GM19455 (cell line): Measurements from ENCODE around the gene FSTL3.
"Not testable (repeated sequence)": the region's sequence is repeated elsewhere in the genome, so short reads cannot be mapped to it uniquely, and the experiment has no call there.

Source experiments
- ATAC-seq: cut with Tn5 transposase; IDR thresholded peaks from one replicate; pipeline ENCODE4 v1.9.1; 2021; ENCODE audit not compliant: unreplicated experiment

Gene FSTL3

GRCh38 chr19:676339-677105, at the start of gene FSTL3:
FSTL3 (plus strand) TSS chr19:676392; CDS start chr19:676424, 32 bp downstream.
- ATAC-seq: no peak

DNA sequence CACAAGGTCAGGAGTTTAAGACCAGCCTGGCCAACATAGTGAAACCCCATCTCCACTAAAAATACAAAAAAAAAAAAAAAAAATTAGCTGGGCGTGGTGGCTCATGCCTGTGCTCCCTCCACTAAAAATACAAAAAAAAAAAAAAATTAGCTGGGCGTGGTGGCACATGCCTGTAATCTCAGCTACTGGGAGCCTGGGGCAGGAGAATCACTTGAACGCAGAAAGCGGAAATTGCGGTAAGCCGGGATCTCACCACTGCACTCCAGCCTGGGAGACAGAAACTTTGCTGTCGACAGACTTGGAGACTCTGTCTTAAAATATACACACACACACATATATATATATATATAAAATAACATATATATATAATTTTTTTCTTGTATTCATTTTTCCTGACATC, 49.6 kb upstream of the FSTL3 start:
- not testable (repeated sequence) for ATAC-seq

DNA sequence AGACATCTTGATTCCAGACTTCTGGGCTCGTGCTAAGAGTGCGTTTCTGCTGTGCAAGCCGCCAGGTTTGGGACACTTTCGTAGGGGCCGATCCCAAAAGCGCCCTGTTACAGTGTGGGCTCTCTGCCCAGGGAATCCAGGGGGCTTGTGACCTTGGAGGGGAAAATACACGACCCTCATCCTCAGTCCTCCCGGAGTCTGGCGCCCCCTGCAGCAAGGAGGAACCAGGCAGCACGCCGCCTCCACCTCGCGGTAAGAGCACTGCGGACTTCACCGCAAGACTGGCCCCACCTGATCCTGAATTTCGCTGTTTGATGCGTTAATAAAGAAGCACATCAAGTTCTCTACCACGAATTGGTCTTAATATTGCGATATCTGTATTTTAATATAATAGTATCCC, 48.0 kb upstream of the FSTL3 start:
- ATAC-seq: no peak

DNA sequence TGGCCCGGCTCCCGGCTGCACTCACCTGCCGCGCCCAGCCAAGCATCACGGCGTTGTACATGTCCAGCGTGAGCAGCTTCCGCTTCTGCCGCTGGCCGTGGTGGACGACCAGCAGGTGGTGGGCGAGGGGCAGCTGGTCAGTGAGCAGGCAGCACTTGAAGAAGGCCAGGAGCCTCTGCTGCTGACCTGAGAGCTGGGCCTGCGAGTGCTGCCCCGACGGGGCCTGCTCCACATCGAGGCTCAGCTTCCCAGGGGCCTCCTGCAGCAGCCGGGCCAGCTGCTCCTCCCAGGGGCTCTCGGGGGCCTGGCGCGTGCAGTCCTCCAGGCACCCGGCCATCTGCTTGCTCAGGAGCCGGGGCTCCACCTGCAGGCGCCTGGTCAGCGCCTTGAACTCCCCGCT, 46.7 kb upstream of the FSTL3 start:
- ATAC-seq: not testable (repeated sequence)

- no peak for ATAC-seq
These were observed 46.1 kb upstream of the FSTL3 start for GRCh38 chr19:629961-630714.

GRCh38 chr19:632579-633067, 43.6 kb upstream of the FSTL3 start:
- peak; percentile 22 for ATAC-seq

GRCh38 chr19:633068-633785, 43.0 kb upstream of the FSTL3 start, which contains the start of gene POLRMT:
POLRMT (minus strand) TSS chr19:633537; CDS start chr19:633512, 25 bp downstream.
- peak; percentile 63 for ATAC-seq

DNA sequence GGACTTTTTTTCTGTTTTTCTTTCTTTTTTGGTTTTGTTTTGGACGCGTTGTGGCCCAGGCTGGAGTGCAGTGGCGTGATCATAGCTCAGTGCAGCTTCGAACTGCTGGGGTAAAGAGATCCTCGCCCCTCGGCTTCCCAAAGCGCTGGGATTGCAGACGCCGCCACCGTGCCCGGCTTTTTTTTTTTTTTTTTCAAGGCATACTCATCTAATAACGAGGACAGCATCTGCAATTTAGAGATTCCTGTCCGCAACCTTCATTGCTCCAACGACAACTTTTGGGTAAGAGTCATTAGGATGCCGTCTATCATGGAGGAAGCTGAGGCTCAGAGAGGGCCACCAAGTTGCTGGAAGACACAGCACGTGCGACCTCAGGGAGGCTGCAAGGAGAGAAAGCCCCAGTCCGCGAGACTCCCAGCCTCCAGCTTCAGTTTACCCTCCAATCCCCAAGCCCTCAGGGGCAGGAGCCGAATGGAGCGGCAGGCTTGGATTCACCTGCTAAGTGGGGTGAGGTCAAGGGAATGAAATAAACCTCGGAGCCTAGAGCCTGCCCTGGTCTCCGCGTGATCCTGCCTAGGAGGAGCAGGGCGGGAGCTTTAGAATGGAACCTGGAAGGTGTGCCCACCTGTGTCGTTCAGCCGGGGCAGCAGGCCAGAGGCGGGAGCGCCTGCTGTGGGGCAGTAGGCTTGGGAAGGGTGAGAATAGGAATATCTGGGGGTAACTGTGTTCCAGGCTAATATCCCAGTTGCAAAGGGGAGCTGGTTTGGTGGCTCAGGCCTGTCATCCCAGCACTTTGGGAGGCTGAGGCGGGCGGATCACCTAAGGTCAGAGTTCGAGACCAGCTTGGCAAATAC, 42.2 kb upstream of the FSTL3 start:
- ATAC-seq: no peak

GRCh38 chr19:634975-635652, 41.1 kb upstream of the FSTL3 start:
- no peak for ATAC-seq

DNA sequence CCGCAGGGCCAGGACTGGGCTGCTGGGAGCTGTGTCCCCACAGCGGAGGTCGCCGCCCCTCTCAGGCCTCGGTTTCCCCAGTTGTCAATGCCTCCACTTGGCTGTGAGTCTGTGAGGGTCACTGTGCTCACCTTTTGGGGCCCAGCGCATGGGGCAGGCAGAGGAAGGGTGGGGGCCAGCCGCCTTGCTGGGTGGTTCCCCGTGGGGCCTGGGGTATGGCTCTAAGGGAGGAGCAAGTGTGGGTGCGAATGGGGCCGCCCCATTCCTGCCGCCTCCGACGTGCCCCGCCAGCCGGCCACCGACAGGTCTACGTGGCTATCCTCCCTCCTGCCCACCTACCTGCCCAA, 37.3 kb upstream of the FSTL3 start:
- no peak for ATAC-seq

DNA sequence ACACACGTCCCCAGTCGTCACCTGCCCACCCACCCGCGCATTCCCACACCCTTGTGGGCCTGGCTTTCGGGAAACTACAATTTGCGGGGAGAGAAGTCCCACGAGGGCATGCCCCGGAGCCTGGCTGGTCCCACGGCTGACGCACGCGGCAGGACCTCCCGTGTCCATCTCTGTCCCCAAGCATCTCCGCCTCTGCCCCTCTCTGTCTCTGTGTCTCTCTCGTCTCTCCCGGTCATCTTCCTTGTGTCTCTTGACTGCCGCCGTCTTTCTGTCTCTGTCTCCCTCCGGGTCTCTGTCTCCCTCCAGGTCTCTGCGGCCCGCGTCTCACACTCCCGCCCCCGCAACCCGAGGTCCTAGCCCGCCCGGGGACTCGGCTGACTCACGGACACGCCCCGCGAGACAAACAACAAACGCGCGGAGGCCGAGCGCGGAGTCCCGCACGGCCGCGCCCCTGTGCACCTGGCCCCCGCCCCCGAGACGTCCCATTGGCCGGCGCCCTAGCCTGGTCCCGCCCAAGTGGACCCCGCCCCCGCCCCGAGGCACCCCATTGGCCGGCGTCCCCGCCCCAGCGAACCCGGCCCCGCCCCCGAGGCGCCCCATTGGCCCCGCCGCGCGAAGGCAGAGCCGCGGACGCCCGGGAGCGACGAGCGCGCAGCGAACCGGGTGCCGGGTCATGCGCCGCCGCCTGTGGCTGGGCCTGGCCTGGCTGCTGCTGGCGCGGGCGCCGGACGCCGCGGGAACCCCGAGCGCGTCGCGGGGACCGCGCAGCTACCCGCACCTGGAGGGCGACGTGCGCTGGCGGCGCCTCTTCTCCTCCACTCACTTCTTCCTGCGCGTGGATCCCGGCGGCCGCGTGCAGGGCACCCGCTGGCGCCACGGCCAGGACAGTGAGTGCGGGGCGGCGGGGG, 36.7 kb upstream of the FSTL3 start, which contains the start of gene FGF22:
FGF22 (plus strand) TSS at position 627 of the 908 bp plus-strand sequence; CDS start at position 674, 47 bp downstream.
- ATAC-seq: peak; percentile 53

- ATAC-seq: no peak
These were observed 36.0 kb upstream of the FSTL3 start for GRCh38 chr19:640161-640558.

GRCh38 chr19:640606-641189, 35.5 kb upstream of the FSTL3 start:
- ATAC-seq: no peak

GRCh38 chr19:641702-642101, 34.5 kb upstream of the FSTL3 start:
- ATAC-seq: no peak

- no peak for ATAC-seq
These were observed 33.1 kb upstream of the FSTL3 start for GRCh38 chr19:642767-643727.

DNA sequence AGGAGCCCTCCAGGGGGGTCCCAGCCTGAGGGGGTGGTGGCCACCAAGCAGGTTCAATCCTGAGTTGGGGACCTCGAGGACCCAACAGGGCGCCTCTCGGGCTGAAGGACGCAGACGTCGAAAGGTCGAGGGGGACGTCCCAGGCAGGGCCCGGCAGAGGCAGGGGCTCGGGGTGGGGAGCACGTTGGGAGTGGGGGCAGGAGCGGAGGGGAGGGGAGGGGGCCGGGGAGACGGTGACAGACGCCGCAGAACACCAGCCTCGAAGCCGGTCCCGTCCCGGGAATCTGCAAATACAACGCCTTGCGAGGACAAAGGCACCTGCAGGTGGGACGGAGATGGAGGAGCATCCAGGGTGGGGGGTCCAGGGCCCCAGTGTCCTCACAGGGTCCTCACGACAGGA, 32.5 kb upstream of the FSTL3 start:
- no peak for ATAC-seq

DNA sequence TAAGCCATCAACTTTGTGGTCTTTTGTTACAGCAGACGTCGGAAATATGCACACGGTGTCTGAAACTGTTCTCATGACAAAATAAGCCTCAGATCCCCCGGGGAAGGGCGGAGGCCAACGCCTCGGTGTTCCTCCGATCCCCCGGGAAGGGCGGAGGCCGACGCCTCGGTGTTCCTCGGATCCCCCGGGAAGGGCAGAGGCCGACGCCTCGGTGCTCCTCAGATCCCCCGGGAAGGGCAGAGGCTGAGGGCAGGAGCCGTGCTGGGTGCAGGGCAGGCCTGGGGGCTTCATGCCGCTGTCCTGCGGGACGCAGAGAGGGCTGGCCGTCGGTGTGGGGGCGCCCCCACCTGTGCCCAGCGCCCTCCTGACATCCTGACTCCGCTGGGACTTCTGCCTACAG, 31.8 kb upstream of the FSTL3 start:
- ATAC-seq: no peak
